GM12878 (cell line): ENCODE results near the gene BMPR1B. TPM values are rescaled to one million over a fixed set of nuclear protein-coding genes. Genes with fewer than 3 reads are reported as not detected.

Experiments used
- ATAC-seq: fragments of 200-7000 bp; cut with Tn5 transposase; 3 replicates; pipeline ENCODE4 v1.9.1; 2020; ENCODE audit warnings: mild to moderate bottlenecking, moderate library complexity
- BruUV-seq: library from RNA; stranded (reverse); fragments of 400-500 nt; replicated peaks from 2 replicates; lab custom pipeline; 2021; lab: Mats Ljungman, UMichigan
- CTCF ChIA-PET: fragments of 300-600 bp; sonication (Branson Sonifier 250); formaldehyde crosslinking; extraction: SDS; loops from one replicate; lab custom pipeline; 2021; ENCODE audit warnings: inconsistent platforms; lab: Yijun Ruan, JAX
- POLR2A ChIA-PET: fragments of 350-600 bp; formaldehyde crosslinking; extraction: SDS; loops from one replicate; lab custom pipeline; 2021; ENCODE audit warnings: inconsistent platforms; lab: Charles Lee
- RAD21 ChIA-PET: fragments of 300-600 bp; sonication (Branson Sonifier 250); formaldehyde crosslinking; loops from one replicate; lab custom pipeline; 2023; ENCODE audit warnings: antibody characterized with exemption; ENCODE audit not compliant: unreplicated experiment; lab: Charles Lee
- SMC1A ChIA-PET: fragments of 300-600 bp; sonication (Branson Sonifier 250); formaldehyde crosslinking; loops from one replicate; lab custom pipeline; 2023; ENCODE audit not compliant: unreplicated experiment, uncharacterized antibody; lab: Charles Lee
- DNase-seq: peaks from one replicate; pipeline ENCODE4 v3.0.0-alpha.2; 2011; ENCODE audit warnings: low read depth, low spot score
- FAIRE-seq: peaks from 3 replicates; lab custom pipeline; 2011; peaks lifted over from hg19 to GRCh38; lab: Jason Lieb, UNC
- H2AFZ ChIP-seq: 2 replicates; pipeline ENCODE4 v1.6.0; 2011; ENCODE audit warnings: low read depth, low read length, control low read depth; ENCODE audit not compliant: control insufficient read depth
- H3K27ac ChIP-seq: 2 replicates; pipeline ENCODE4 v1.5.1; 2011; ENCODE audit warnings: control low read depth; ENCODE audit not compliant: control insufficient read depth, insufficient read depth
- H3K27me3 ChIP-seq, 2 experiments: replicated peaks in 1 of 2; 2 replicates each; pipeline versions ENCODE4 v1.6.0 to v1.6.1; 2011; ENCODE audit warnings: low read length in 1 of 2; ENCODE audit not compliant: control insufficient read depth in 2 of 2, insufficient read depth in 2 of 2
- H3K36me3 ChIP-seq, 2 experiments: 2 replicates each; pipeline ENCODE4 v1.5.1; 2011; ENCODE audit warnings: low read length in 1 of 2; ENCODE audit not compliant: control insufficient read depth in 2 of 2, insufficient read depth in 2 of 2
- H3K4me1 ChIP-seq: 2 replicates; pipeline ENCODE4 v1.6.1; 2011; ENCODE audit warnings: mild to moderate bottlenecking, low read length, moderate library complexity, mixed read lengths; ENCODE audit not compliant: control insufficient read depth, insufficient read depth
- H3K4me2 ChIP-seq: 2 replicates; pipeline ENCODE4 v1.6.0; 2011; ENCODE audit warnings: control low read depth; ENCODE audit not compliant: control insufficient read depth, insufficient read depth
- H3K4me3 ChIP-seq: fragments of 200-600 bp; sonication (generic); 2 replicates; pipeline ENCODE4 v1.5.1; 2016
- H3K79me2 ChIP-seq: 2 replicates; pipeline ENCODE4 v1.6.0; 2011; ENCODE audit warnings: low read length; ENCODE audit not compliant: control insufficient read depth, insufficient read depth
- H3K9ac ChIP-seq: 2 replicates; pipeline ENCODE4 v1.8.0; 2011; ENCODE audit warnings: low read length, control low read depth, mixed read lengths; ENCODE audit not compliant: control insufficient read depth, insufficient read depth
- H3K9me3 ChIP-seq: replicated peaks from 3 replicates; pipeline ENCODE4 v1.5.1; 2011; ENCODE audit warnings: mild to moderate bottlenecking, low read length; ENCODE audit not compliant: control insufficient read depth, insufficient read depth
- H4K20me1 ChIP-seq: 2 replicates; pipeline ENCODE4 v1.6.0; 2011; ENCODE audit not compliant: control insufficient read depth, insufficient read depth
- CEBPB ChIP-seq, 2 experiments: fragments of 150-350 bp in 1 of 2; IDR thresholded peaks; 2 replicates each; pipeline ENCODE4 v1.6.1; 2012 to 2014; ENCODE audit warnings: low read depth in 2 of 2, low read length in 2 of 2, borderline replicate concordance in 1 of 2, inconsistent platforms in 1 of 2
- FOS ChIP-seq: IDR thresholded peaks from 3 replicates; pipeline ENCODE4 v1.6.1; 2011; ENCODE audit warnings: borderline replicate concordance; ENCODE audit not compliant: insufficient read length; ENCODE audit errors: extremely low read depth
- KAT2A ChIP-seq: conservative IDR thresholded peaks from 2 replicates; pipeline ENCODE4 v1.6.1; 2011; ENCODE audit warnings: low read depth, low read length; ENCODE audit not compliant: control insufficient read depth
- NFYB ChIP-seq: IDR thresholded peaks from 2 replicates; pipeline ENCODE4 v1.6.1; 2011; ENCODE audit warnings: low read depth, mild to moderate bottlenecking, low read length, improper control_type of control experiment, moderate library complexity; ENCODE audit not compliant: insufficient read depth
- STAT1 ChIP-seq: fragments of 450-650 bp; conservative IDR thresholded peaks from 2 replicates; pipeline ENCODE4 v1.6.1; 2014; ENCODE audit warnings: antibody characterized with exemption, mild to moderate bottlenecking
- WRNIP1 ChIP-seq: IDR thresholded peaks from 2 replicates; pipeline ENCODE4 v1.6.1; 2011; ENCODE audit warnings: low read depth, low read length, improper control_type of control experiment, borderline replicate concordance
- ZNF622 ChIP-seq: fragments of 450-650 bp; IDR thresholded peaks from 2 replicates; pipeline ENCODE4 v1.6.1; 2017; ENCODE audit warnings: mild to moderate bottlenecking, inconsistent platforms
- WGBS: methylation state at CpG from one replicate; pipeline ENCODE4 v1.1.6; 2016; ENCODE audit warnings: low lambda C conversion rate; ENCODE audit not compliant: insufficient replicate concordance, insufficient coverage; ENCODE audit errors: missing lambda C conversion rate; 5-methylcytosine and 5-hydroxymethylcytosine counted together
- in situ Hi-C: fragments of 300-500 bp; cut with MboI; formaldehyde crosslinking; loops from 9 replicates; pipeline ENCODE4 v1.14.3; 2018; ENCODE audit warnings: mixed read lengths
- intact Hi-C: fragments of 100-400 bp; cut with micrococcal nuclease; formaldehyde crosslinking; loops from one replicate; pipeline ENCODE4 v1.14.2; 2022; ENCODE audit not compliant: unreplicated experiment
- polyA plus RNA-seq, 11 experiments: library from polyadenylated mRNA; depleted of rRNA in 4 of 11; unstranded in 6 of 11; stranded (reverse) in 5 of 11; fragments of >200 nt; fragmentation: Nextera tagmentation in 4 of 11; fragmentation: Illumina TruSeq in 1 of 11; extraction: Ambion mirVana in 4 of 11; extraction: Trizol in 1 of 11; gene quantifications; 1 replicate in 1 of 11; 2 replicates in 10 of 11; pipeline versions ENCODE4 v1.2.1 to v1.2.3, GENCODE V29; 2011 to 2016; ENCODE audit warnings: inconsistent platforms in 2 of 11, missing spikeins in 2 of 11, low read depth in 1 of 11
- total RNA-seq, 4 experiments: library from RNA; depleted of rRNA in 3 of 4; stranded (reverse); fragments of >200 nt in 3 of 4; fragmentation: Illumina TruSeq in 1 of 4; extraction: Trizol in 1 of 4; gene quantifications; 2 replicates each; pipeline versions ENCODE4 v1.2.1 to v1.2.3, GENCODE V29; 2013 to 2021
- TF ChIP-seq, protein P1 (sequence below): IDR thresholded peaks from 2 replicates; pipeline ENCODE4 v1.6.1; 2011; ENCODE audit warnings: mild to moderate bottlenecking, low read depth, low read length, moderate library complexity; ENCODE audit not compliant: insufficient replicate concordance

BMPR1B gene
- total and polyA plus RNA-seq, 10 of the 15 experiments (the other 5 are each of a cell fraction or from before 2014, with no cell fraction given): not detected

DNA sequence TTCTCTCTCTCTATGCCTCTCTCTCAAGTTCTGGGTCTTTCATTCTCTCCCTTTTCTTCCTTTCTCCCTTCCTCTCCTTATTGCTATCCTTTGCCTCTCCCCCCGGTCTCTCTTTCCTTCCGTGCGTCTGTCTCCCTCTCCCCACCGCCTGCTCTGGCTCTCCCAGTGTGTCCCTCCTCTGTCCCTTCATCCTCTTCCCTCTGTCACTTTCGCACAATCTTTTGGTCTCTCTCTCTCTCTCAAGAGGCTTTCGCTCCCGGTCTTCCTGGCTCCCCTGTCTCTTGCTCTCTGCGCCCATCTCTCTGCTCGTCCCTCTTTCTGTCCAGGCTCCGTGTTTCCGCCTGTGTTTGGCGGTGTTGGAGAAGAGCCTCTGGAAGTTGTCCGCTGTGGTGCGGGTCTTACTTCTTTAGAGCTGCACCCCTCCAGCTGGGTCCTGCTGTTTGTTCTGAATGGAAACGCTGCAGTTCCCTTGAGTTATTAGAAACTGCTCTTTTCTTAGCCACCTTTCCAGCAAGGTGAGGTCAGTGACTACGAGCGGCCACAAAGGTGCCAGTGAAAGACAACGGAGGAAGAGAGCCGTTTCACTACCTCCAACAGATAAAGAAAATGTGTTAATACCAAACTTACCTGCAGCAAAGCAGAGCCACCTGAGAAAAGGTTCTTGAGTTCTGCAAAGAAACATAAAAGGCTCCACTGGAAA is 1.1 kb downstream of the BMPR1B start:
- FAIRE-seq: no peak
- intact Hi-C loops: no loop called here
- Histone ChIP-seq H2AFZ (no peak overlapping the region), H3K27ac (no peak overlapping the region), H3K79me2 (no peaks in the 10 kb centered on the region), H3K9ac (no peak overlapping the region), H3K4me1 (no peaks in the 10 kb centered on the region), H3K4me2 (no peak overlapping the region), H3K9me3 (no peaks in the 10 kb centered on the region), H3K27me3 (peaks cover 3 to 5% of the 10 kb centered on the region in 2 experiments), H3K36me3 (no peaks in the 10 kb centered on the region), H3K4me3 (no peak overlapping the region), H4K20me1 (no peaks in the 10 kb centered on the region; the same call in 1 of the 2 replicates)
- no peak for ATAC-seq
- in situ Hi-C loops: no loop called here
- SMC1A ChIA-PET: interaction anchor here (0.6 kb wide), 1 partner anchor 135 kb away, joined by 3 read pairs; no protein-coding TSS in a partner anchor
- RAD21 ChIA-PET: no interaction called here
- CTCF ChIA-PET: no interaction called here
- 40% methylated on average over 19 of the region's 19 CpGs for WGBS
- BruUV-seq: no TSS peak
- TF ChIP-seq WRNIP1 (no peak), CEBPB (IDR thresholded peaks at IDR 0.05; ENCODE audit: borderline replicate concordance in 1 of 2, low read depth in 2 of 2, low read length in 2 of 2) (no peak), STAT1 (no peak), NFYB (no peak), ZNF622 (no peak), KAT2A (no peak), FOS (no peak)
- TF ChIP-seq, protein P1, sequence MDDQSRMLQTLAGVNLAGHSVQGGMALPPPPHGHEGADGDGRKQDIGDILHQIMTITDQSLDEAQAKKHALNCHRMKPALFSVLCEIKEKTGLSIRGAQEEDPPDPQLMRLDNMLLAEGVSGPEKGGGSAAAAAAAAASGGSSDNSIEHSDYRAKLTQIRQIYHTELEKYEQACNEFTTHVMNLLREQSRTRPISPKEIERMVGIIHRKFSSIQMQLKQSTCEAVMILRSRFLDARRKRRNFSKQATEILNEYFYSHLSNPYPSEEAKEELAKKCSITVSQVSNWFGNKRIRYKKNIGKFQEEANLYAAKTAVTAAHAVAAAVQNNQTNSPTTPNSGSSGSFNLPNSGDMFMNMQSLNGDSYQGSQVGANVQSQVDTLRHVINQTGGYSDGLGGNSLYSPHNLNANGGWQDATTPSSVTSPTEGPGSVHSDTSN: no peak
- POLR2A ChIA-PET: no interaction called here
- DNase-seq: no peak
